GM19397 (cell line): ENCODE measurements around the gene USP40.

Source experiments
- ATAC-seq: cut with Tn5 transposase; IDR thresholded peaks from one replicate; pipeline ENCODE4 v1.9.1; 2021; ENCODE audit warnings: mild to moderate bottlenecking, moderate library complexity; ENCODE audit not compliant: unreplicated experiment

The USP40 gene

GRCh38 chr2:233463586-233463985 is 103.0 kb downstream of the USP40 start:
- ATAC-seq, result no peak

GRCh38 chr2:233462826-233463470 is 103.6 kb downstream of the USP40 start:
- ATAC-seq, result no peak

DNA sequence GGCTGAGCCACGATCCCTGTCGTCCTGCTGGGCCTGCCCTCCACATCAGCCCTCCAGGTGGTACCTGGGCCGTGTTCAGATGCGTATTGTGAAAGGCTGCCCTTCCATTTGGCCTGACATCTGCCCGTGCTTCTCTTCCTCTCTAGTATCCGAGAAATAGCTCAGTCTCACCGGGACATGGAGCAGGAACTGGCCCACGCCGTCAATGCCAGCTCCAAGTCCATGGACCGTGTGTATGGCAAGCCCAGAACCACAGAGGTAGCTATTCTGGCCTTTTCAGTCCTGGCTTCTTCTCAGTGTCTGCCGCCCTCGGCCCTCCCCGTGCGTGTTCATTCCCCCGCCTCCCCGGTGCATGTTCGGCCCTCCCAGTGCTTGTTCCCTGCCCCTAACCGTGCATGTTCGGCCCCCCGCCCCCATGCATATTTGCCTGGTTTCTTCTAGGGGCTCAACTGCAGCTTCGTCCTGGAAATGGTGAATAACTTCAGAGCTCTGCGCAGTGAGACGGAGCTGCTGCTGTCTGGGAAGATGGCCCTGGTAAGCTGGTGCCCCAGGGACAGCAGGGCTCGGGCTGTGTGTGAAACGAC is 104.3 kb downstream of the USP40 start:
- no peak for ATAC-seq

- no peak for ATAC-seq
Measured at GRCh38 chr2:233461481-233461891, 105.1 kb downstream of the USP40 start.

DNA sequence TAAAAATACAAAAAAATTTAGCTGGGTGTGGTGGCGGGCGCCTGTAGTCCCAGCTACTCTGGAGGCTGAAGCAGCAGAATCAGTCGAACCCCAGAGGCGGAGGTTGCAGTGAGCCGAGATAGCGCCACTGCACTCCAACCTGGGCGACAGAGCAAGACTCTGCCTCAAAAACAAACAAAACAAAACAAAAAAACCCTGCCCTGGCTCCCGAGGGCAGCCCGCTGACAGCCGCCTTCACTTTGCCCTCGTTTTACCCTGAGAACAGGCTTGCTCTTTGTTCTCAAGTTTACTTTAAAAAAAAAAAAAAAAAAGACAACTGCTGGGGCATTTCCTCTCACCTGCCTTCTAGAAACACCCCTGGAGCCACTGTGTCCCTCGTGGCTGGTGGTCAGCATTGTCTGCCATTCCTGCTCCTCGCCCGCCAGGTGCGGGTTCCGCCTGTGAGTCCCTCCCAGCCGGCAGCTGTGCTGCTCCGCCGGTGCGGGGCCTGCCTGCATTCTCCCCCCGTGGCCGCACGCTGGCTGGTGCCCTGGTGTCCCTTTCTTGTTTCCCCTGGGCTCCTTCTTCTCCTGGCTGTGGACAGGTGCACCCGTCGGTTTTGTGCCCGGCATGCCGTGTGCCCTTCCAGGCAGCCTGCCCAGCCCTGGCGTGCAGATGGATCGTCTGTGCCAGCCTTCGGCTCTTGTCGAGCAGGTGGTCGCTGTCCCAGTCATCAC is 105.7 kb downstream of the USP40 start:
- ATAC-seq, result no peak

DNA sequence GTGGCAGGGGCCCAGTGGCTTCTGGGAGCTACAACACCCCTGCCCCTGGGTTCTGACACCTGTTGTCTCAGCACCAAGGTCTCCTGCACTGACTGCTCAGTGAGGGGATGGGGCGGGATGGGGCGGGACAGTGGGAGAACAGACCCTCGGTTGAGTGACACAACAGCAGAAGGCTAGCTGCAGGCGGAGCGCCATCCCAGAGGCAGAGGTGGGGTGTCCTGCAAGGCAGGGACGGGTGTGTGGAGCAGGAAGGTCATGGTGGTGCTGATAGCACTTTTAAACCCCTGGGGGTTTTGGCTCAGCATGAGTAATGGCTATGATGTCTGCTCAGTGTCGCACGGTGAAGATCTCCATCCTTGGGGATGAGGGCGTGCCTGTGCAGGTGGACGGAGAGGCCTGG is 107.2 kb downstream of the USP40 start:
- no peak for ATAC-seq

DNA sequence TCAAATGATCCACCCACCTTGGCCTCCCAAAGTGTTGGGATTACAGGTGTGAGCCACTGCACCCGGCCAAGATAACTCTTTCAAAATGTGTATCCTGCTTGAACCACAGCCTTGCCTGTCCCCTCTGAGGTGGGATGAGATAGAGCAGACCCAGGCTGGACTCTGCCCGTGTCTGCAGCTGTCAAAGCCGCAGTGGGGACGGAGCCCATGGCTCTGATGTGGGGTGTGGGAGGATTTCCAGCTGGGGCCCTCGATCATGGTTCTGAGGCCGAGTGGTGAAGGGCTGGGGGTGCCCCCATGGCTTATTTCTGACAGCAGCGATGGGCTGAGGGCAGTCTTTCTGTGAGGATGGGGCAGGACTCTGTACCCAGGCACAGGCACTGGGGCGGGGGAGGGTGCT is 107.8 kb downstream of the USP40 start:
- ATAC-seq, result no peak

- no peak for ATAC-seq
Measured at GRCh38 chr2:233458031-233458610, 108.5 kb downstream of the USP40 start.

GRCh38 chr2:233457356-233457755 is 109.2 kb downstream of the USP40 start:
- no peak for ATAC-seq

GRCh38 chr2:233456934-233457333 is 109.6 kb downstream of the USP40 start:
- ATAC-seq, result no peak

GRCh38 chr2:233456111-233456510 is 110.5 kb downstream of the USP40 start:
- no peak for ATAC-seq

GRCh38 chr2:233455491-233455890 is 111.1 kb downstream of the USP40 start:
- ATAC-seq, result no peak

GRCh38 chr2:233455006-233455405 is 111.6 kb downstream of the USP40 start:
- no peak for ATAC-seq

- ATAC-seq, result no peak
Measured at GRCh38 chr2:233453916-233454315, 112.7 kb downstream of the USP40 start.

DNA sequence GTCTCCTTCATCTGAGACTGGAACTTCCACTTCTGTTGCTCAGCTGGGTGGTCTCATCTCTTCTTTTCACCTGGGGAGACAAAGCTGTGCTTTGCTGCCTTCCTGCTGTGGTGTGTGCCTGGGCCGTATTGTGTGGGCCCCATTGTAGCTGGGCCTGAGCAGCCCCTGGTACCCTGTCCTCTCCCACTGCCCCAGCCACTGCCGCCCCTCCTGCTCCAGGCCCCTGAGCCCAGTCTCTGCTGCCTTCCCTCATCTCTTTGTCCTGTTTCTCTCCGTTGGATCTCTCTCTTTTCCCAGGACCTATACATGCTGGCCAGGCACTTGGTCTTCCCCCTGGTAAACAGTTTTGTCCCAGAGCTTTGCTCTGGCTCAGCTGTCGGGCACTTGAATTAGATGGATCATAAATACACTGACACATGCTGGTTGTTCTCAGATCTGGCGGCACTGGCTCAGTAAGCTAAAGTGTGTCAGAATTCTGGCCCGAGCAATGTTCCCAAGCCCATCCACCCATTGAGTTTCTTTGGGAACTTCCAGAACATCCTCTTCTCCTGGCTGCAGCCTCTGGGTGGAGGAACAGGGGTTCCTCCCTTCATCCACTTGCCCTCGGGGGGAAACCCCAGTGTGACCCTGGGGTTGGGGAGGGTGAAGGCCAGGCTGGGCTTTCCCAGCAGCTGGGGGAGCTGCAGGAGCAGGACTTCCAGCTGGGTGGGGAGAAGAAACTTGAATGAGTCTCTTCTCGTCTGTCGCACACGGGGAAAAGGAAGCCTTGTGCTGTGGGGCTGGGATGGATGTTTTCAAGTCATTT is 113.3 kb downstream of the USP40 start:
- no peak for ATAC-seq

- ATAC-seq, result no peak
Measured at GRCh38 chr2:233451950-233452349, 114.6 kb downstream of the USP40 start.

- ATAC-seq, result no peak
Measured at GRCh38 chr2:233450864-233451575, 115.6 kb downstream of the USP40 start.

GRCh38 chr2:233449921-233450863 is 116.4 kb downstream of the USP40 start:
- ATAC-seq, result no peak
